GM23338 (cell line): Measurements from ENCODE around the gene CDC42BPA. TPM values are rescaled to one million over a fixed set of nuclear protein-coding genes. Genes with fewer than 3 reads are reported as not detected.

Experiments used
- ATAC-seq: fragments of 200-7000 bp; cut with Tn5 transposase; 3 replicates; pipeline ENCODE4 v1.9.1; 2020
- DNase-seq: peaks from one replicate; pipeline ENCODE4 v3.0.0-alpha.2; 2015; ENCODE audit warnings: low spot score
- H2AFZ ChIP-seq: fragments of 200-600 bp; sonication (generic); 2 replicates; pipeline ENCODE4 v1.8.0; 2016; ENCODE audit warnings: antibody characterized with exemption, mild to moderate bottlenecking, moderate library complexity
- H3F3A ChIP-seq: fragments of 200-600 bp; sonication (generic); replicated peaks from 2 replicates; pipeline ENCODE4 v1.8.0; 2017; ENCODE audit warnings: antibody characterized with exemption, mixed run types, low read depth
- H3K27ac ChIP-seq: fragments of 200-600 bp; sonication (generic); 2 replicates; pipeline ENCODE4 v1.6.1; 2016; ENCODE audit warnings: low read depth
- H3K27me3 ChIP-seq: fragments of 200-600 bp; sonication (generic); 2 replicates; pipeline ENCODE4 v1.8.0; 2016; ENCODE audit warnings: mild to moderate bottlenecking, mixed run types, moderate library complexity; ENCODE audit not compliant: insufficient read depth
- H3K36me3 ChIP-seq: fragments of 200-600 bp; sonication (generic); 2 replicates; pipeline ENCODE4 v1.8.0; 2016; ENCODE audit warnings: mild to moderate bottlenecking; ENCODE audit not compliant: insufficient read depth
- H3K4me1 ChIP-seq: fragments of 200-600 bp; sonication (generic); 2 replicates; pipeline ENCODE4 v1.8.0; 2016; ENCODE audit warnings: mild to moderate bottlenecking, moderate library complexity; ENCODE audit not compliant: insufficient read depth
- H3K4me2 ChIP-seq: fragments of 200-600 bp; sonication (generic); 2 replicates; pipeline ENCODE4 v1.7.1; 2017; ENCODE audit warnings: mixed run types
- H3K4me3 ChIP-seq: fragments of 200-600 bp; sonication (generic); 2 replicates; pipeline ENCODE4 v1.6.1; 2016; ENCODE audit warnings: mixed run types
- H3K79me2 ChIP-seq: fragments of 200-600 bp; sonication (generic); replicated peaks from 2 replicates; pipeline ENCODE4 v1.8.0; 2017; ENCODE audit warnings: mild to moderate bottlenecking; ENCODE audit not compliant: insufficient read depth
- H3K9me2 ChIP-seq: fragments of 200-600 bp; sonication (generic); 2 replicates; pipeline ENCODE4 v1.8.0; 2017; ENCODE audit not compliant: insufficient read depth
- H4K20me1 ChIP-seq: fragments of 200-600 bp; sonication (generic); replicated peaks from 2 replicates; pipeline ENCODE4 v1.8.0; 2017; ENCODE audit warnings: mild to moderate bottlenecking; ENCODE audit not compliant: insufficient read depth
- H3K27ac Mint-ChIP-seq: 2 replicates; pipeline ENCODE4 v1.8.0; 2020; ENCODE audit warnings: inconsistent platforms, mild to moderate bottlenecking, moderate library complexity, mixed read lengths
- H3K27me3 Mint-ChIP-seq: 3 replicates; pipeline ENCODE4 v1.8.0; 2022; ENCODE audit warnings: low read depth, mild to moderate bottlenecking, moderate library complexity, mixed read lengths, inconsistent platforms; ENCODE audit not compliant: insufficient read depth, poor library complexity
- H3K36me3 Mint-ChIP-seq: 3 replicates; pipeline ENCODE4 v1.8.0; 2021; ENCODE audit warnings: low read depth, mild to moderate bottlenecking, inconsistent platforms, moderate library complexity, mixed read lengths
- H3K4me1 Mint-ChIP-seq: 3 replicates; pipeline ENCODE4 v1.8.0; 2020; ENCODE audit warnings: mild to moderate bottlenecking, inconsistent platforms, mixed read lengths
- H3K4me3 Mint-ChIP-seq: 3 replicates; pipeline ENCODE4 v1.8.0; 2021; ENCODE audit warnings: moderate library complexity, mild to moderate bottlenecking, inconsistent platforms, mixed read lengths
- H3K9me3 Mint-ChIP-seq: 3 replicates; pipeline ENCODE4 v1.8.0; 2020; ENCODE audit warnings: moderate library complexity, mild to moderate bottlenecking, inconsistent platforms, mixed read lengths
- CREB1 ChIP-seq: fragments of 250-450 bp; sonication (Bioruptor Pico); IDR thresholded peaks from 2 replicates; pipeline ENCODE4 v1.5.0; 2020; ENCODE audit warnings: low read depth, mild to moderate bottlenecking, moderate library complexity
- CTCF ChIP-seq, 2 experiments: fragments of 200-600 bp in 1 of 2; sonication (generic) in 1 of 2; conservative IDR thresholded peaks; 2 replicates each; pipeline versions ENCODE4 v1.5.1 to v1.6.1; 2016 to 2017; ENCODE audit warnings: antibody characterized with exemption in 2 of 2, low read depth in 2 of 2, mild to moderate bottlenecking in 2 of 2, moderate library complexity in 1 of 2
- ETS1 ChIP-seq: IDR thresholded peaks from 2 replicates; pipeline ENCODE4 v1.6.1; 2016; ENCODE audit warnings: antibody characterized with exemption
- EZH2 ChIP-seq: fragments of 200-600 bp; sonication (generic); IDR thresholded peaks from one replicate; pipeline ENCODE4 v1.8.0; 2017; ENCODE audit warnings: antibody characterized with exemption, mild to moderate bottlenecking, low read depth; ENCODE audit not compliant: unreplicated experiment
- EZH2phosphoT487 ChIP-seq: fragments of 200-600 bp; sonication (generic); IDR thresholded peaks from one replicate; pipeline ENCODE4 v1.8.1; 2018; ENCODE audit warnings: antibody characterized with exemption; ENCODE audit not compliant: unreplicated experiment
- JUNB ChIP-seq: IDR thresholded peaks from one replicate; pipeline ENCODE4 v1.6.1; 2016; ENCODE audit warnings: antibody characterized with exemption; ENCODE audit not compliant: unreplicated experiment
- NANOG ChIP-seq: IDR thresholded peaks from 2 replicates; pipeline ENCODE4 v1.6.1; 2016; ENCODE audit warnings: antibody characterized with exemption, borderline replicate concordance
- POLR2AphosphoS5 ChIP-seq: IDR thresholded peaks from 2 replicates; pipeline ENCODE4 v1.6.1; 2016; ENCODE audit warnings: antibody characterized with exemption, low read depth
- REST ChIP-seq: IDR thresholded peaks from one replicate; pipeline ENCODE4 v1.6.1; 2018; ENCODE audit warnings: antibody characterized with exemption; ENCODE audit not compliant: unreplicated experiment
- STAT1 ChIP-seq: IDR thresholded peaks from one replicate; pipeline ENCODE4 v1.6.1; 2016; ENCODE audit warnings: antibody characterized with exemption; ENCODE audit not compliant: unreplicated experiment
- ZNF331 ChIP-seq: fragments of 250-450 bp; sonication (Bioruptor Pico); IDR thresholded peaks from 2 replicates; pipeline ENCODE4 v1.5.0; 2020; ENCODE audit warnings: low read depth, mild to moderate bottlenecking, moderate library complexity
- ZNF462 ChIP-seq: fragments of 250-450 bp; sonication (Bioruptor Pico); IDR thresholded peaks from 2 replicates; pipeline ENCODE4 v1.5.0; 2020; ENCODE audit warnings: mild to moderate bottlenecking, moderate library complexity
- polyA plus RNA-seq: library from polyadenylated mRNA; unstranded; fragments of >200 nt; fragmentation: Nextera tagmentation; extraction: Ambion mirVana; gene quantifications from 2 replicates; pipeline ENCODE4 v1.2.1, GENCODE V29; 2016
- total RNA-seq: library from RNA; depleted of rRNA; stranded (reverse); fragments of >200 nt; shearing (Covaris generic); gene quantifications from 2 replicates; pipeline ENCODE4 v1.2.3, GENCODE V29; 2014

CDC42BPA gene
- total and polyA plus RNA-seq, 2 experiments from 2014 or later = 17.7 to 40.1 TPM

GRCh38 chr1:226971765-226972164, 346.5 kb downstream of the CDC42BPA start (continued):
- TF ChIP-seq ZNF462 (CRISPR knock-in tag) (no peak), EZH2 (no peak), STAT1 (no peak), ETS1 (no peak), EZH2phosphoT487 (no peak), JUNB (no peak), CREB1 (CRISPR knock-in tag) (no peak), POLR2AphosphoS5 (no peak), NANOG (no peak)

- Histone ChIP-seq H3K4me1 (no peaks in the 10 kb centered on the region), H4K20me1 (peaks cover 7% of the 10 kb centered on the region; the same call in 1 of the 2 replicates), H3K4me3 (no peak overlapping the region), H3F3A (no peaks in the 10 kb centered on the region), H3K79me2 (0 out of 2 replicates have a peak, but pooled peaks cover 3% of the 10 kb centered on the region), H3K36me3 (no peaks in the 10 kb centered on the region; the same call in 1 of the 2 replicates), H3K27me3 (no peaks in the 10 kb centered on the region), H3K27ac (no peak overlapping the region), H2AFZ (no peak overlapping the region), H3K9me2 (no peaks in the 10 kb centered on the region), H3K4me2 (no peak overlapping the region)
- DNase-seq = no peak
- Mint-ChIP-seq H3K4me3 (no peak overlapping the region), H3K27me3 (peaks cover 2% of the 10 kb centered on the region), H3K27ac (no peak overlapping the region), H3K36me3 (peaks cover 19% of the 10 kb centered on the region), H3K9me3 (peaks cover 5% of the 10 kb centered on the region; the same call in 2 of the 3 replicates), H3K4me1 (peaks cover 3% of the 10 kb centered on the region; the same call in 2 of the 3 replicates)
- no peak for TF ChIP-seq ZNF331
- TF ChIP-seq EZH2phosphoT487 = no peak
- TF ChIP-seq CTCF (conservative IDR thresholded peaks at IDR 0.05; ENCODE audit: low read depth in 2 of 2) = no peak
- TF ChIP-seq NANOG = no peak
- TF ChIP-seq STAT1 = no peak
- no peak for TF ChIP-seq EZH2
- TF ChIP-seq JUNB = no peak
- no peak for TF ChIP-seq REST
- TF ChIP-seq CREB1 (CRISPR knock-in tag) = no peak
- no peak for ATAC-seq
These were observed 350.6 kb downstream of the CDC42BPA start for GRCh38 chr1:226967665-226968064.
